ENCODE measurements around the gene RPL7A. TPM values are rescaled to one million over a fixed set of nuclear protein-coding genes. Genes with fewer than 3 reads are reported as not detected.

Gene RPL7A
- total and polyA plus RNA-seq, 4 donors, result 1,304 to 3,584 (median 2,046) TPM

GRCh38 chr9:133367221-133367620, 19.2 kb downstream of the RPL7A start:
- Histone ChIP-seq H3K4me1 (ENCODE audit: control insufficient read depth in 1 of 2, insufficient read depth in 2 of 2, low read length in 2 of 2) (no peaks in the 10 kb centered on the region), H3K36me3 (ENCODE audit: control insufficient read depth in 1 of 2, insufficient read depth in 2 of 2, low read length in 1 of 2) (peaks cover 0 to 10% of the 10 kb centered on the region in 2 donors), H3K4me3 (ENCODE audit: low read length in 2 of 2) (no peak overlapping the region), H3K27ac (ENCODE audit: low read depth in 1 of 2, low read length in 2 of 2) (no peak overlapping the region), H3K9me3 (ENCODE audit: control insufficient read depth, low read length) (no peaks in the 10 kb centered on the region), H3K27me3 (ENCODE audit: control insufficient read depth in 1 of 2, insufficient read depth in 2 of 2, low read length in 1 of 2) (no peaks in the 10 kb centered on the region)
- no peak for DNase-seq
- ATAC-seq (ENCODE audit: low FRiP score), result no peak
- intact Hi-C loops (cut with DNase I), result no loop called here
- WGBS, 2 donors, result 87 to 89% methylated on average over 22 of the region's 22 CpGs

GRCh38 chr9:133367778-133368177, 19.8 kb downstream of the RPL7A start:
- no peaks in the 10 kb centered on the region for H3K9me3 ChIP-seq (ENCODE audit: control insufficient read depth, low read length)
- peaks cover 0 to 10% of the 10 kb centered on the region in 2 donors for H3K36me3 ChIP-seq (ENCODE audit: control insufficient read depth in 1 of 2, insufficient read depth in 2 of 2, low read length in 1 of 2)
- H3K27me3 ChIP-seq (ENCODE audit: control insufficient read depth in 1 of 2, insufficient read depth in 2 of 2, low read length in 1 of 2), result no peaks in the 10 kb centered on the region
- H3K4me3 ChIP-seq (ENCODE audit: low read length in 2 of 2), result no peak overlapping the region
- intact Hi-C loops (cut with DNase I), result no loop called here
- no peak for DNase-seq
- no peak for ATAC-seq (ENCODE audit: low FRiP score)
- H3K27ac ChIP-seq (ENCODE audit: low read depth in 1 of 2, low read length in 2 of 2), result no peak overlapping the region
- no peaks in the 10 kb centered on the region for H3K4me1 ChIP-seq (ENCODE audit: control insufficient read depth in 1 of 2, insufficient read depth in 2 of 2, low read length in 2 of 2)
- whole genome bisulfite sequencing, 2 donors, result 75 to 76% methylated on average over 10 of the region's 10 CpGs

GRCh38 chr9:133368249-133368881, 20.3 kb downstream of the RPL7A start:
- Histone ChIP-seq H3K9me3 (ENCODE audit: control insufficient read depth, low read length) (no peaks in the 10 kb centered on the region), H3K36me3 (ENCODE audit: control insufficient read depth in 1 of 2, insufficient read depth in 2 of 2, low read length in 1 of 2) (peaks cover 0 to 7% of the 10 kb centered on the region in 2 donors), H3K4me1 (ENCODE audit: control insufficient read depth in 1 of 2, insufficient read depth in 2 of 2, low read length in 2 of 2) (no peaks in the 10 kb centered on the region), H3K27ac (ENCODE audit: low read depth in 1 of 2, low read length in 2 of 2) (no peak overlapping the region), H3K27me3 (ENCODE audit: control insufficient read depth in 1 of 2, insufficient read depth in 2 of 2, low read length in 1 of 2) (no peaks in the 10 kb centered on the region), H3K4me3 (ENCODE audit: low read length in 2 of 2) (no peak overlapping the region)
- ATAC-seq (ENCODE audit: low FRiP score) (no peak), DNase-seq (no peak)
- intact Hi-C loops (cut with DNase I), result no loop called here
- WGBS, 2 donors, result 49 to 53% methylated on average over 18 of the region's 18 CpGs

GRCh38 chr9:133369422-133369821, 21.4 kb downstream of the RPL7A start:
- no peak overlapping the region for H3K27ac ChIP-seq (ENCODE audit: low read depth in 1 of 2, low read length in 2 of 2)

GRCh38 chr9:133369933-133370332, 21.9 kb downstream of the RPL7A start:
- intact Hi-C loops (cut with DNase I), result no loop called here
- WGBS, 2 donors, result 71 to 77% methylated on average over 7 of the region's 7 CpGs
- Histone ChIP-seq H3K4me1 (ENCODE audit: control insufficient read depth in 1 of 2, insufficient read depth in 2 of 2, low read length in 2 of 2) (no peaks in the 10 kb centered on the region), H3K9me3 (ENCODE audit: control insufficient read depth, low read length) (no peaks in the 10 kb centered on the region), H3K27me3 (ENCODE audit: control insufficient read depth in 1 of 2, insufficient read depth in 2 of 2, low read length in 1 of 2) (no peaks in the 10 kb centered on the region), H3K36me3 (ENCODE audit: control insufficient read depth in 1 of 2, insufficient read depth in 2 of 2, low read length in 1 of 2) (peaks cover 0 to 3% of the 10 kb centered on the region in 2 donors), H3K4me3 (ENCODE audit: low read length in 2 of 2) (no peak overlapping the region), H3K27ac (ENCODE audit: low read depth in 1 of 2, low read length in 2 of 2) (no peak overlapping the region)
- no peak for DNase-seq
- no peak for ATAC-seq (ENCODE audit: low FRiP score)

More at GRCh38 chr9:133369422-133369821, 21.4 kb downstream of the RPL7A start:
- ATAC-seq (ENCODE audit: low FRiP score) (no peak), DNase-seq (no peak)
- intact Hi-C loops (cut with DNase I), result no loop called here
- H3K4me1 ChIP-seq (ENCODE audit: control insufficient read depth in 1 of 2, insufficient read depth in 2 of 2, low read length in 2 of 2), result no peaks in the 10 kb centered on the region
- no peak overlapping the region for H3K4me3 ChIP-seq (ENCODE audit: low read length in 2 of 2)
- H3K27me3 ChIP-seq (ENCODE audit: control insufficient read depth in 1 of 2, insufficient read depth in 2 of 2, low read length in 1 of 2), result no peaks in the 10 kb centered on the region
- H3K36me3 ChIP-seq (ENCODE audit: control insufficient read depth in 1 of 2, insufficient read depth in 2 of 2, low read length in 1 of 2), result peaks cover 0 to 5% of the 10 kb centered on the region in 2 donors
- 71 to 72% methylated on average over 6 of the region's 6 CpGs for WGBS, 2 donors
- H3K9me3 ChIP-seq (ENCODE audit: control insufficient read depth, low read length), result no peaks in the 10 kb centered on the region

DNA sequence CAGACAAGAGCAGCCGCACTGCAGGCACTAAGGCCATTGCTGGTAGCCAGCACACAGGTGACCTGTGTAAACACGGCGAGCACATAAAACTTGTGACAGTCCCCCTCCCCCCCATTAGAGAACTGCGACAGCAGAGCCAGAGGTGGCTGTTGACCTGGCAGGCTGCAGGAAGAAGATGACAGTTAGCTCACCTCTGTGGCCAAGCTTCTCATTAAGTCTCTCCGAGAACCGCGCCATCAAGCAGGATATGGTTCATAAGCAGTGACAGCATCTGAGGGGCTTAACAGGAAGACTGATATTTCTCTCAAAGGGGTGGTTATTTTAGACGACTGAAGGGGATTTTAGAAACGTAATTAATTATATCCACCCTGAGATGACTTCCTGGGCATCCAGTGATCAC, 22.7 kb downstream of the RPL7A start:
- DNase-seq (no peak), ATAC-seq (ENCODE audit: low FRiP score) (no peak)
- Histone ChIP-seq H3K36me3 (ENCODE audit: control insufficient read depth in 1 of 2, insufficient read depth in 2 of 2, low read length in 1 of 2) (peaks cover 0 to 1% of the 10 kb centered on the region in 2 donors), H3K27me3 (ENCODE audit: control insufficient read depth in 1 of 2, insufficient read depth in 2 of 2, low read length in 1 of 2) (no peaks in the 10 kb centered on the region), H3K27ac (ENCODE audit: low read depth in 1 of 2, low read length in 2 of 2) (no peak overlapping the region), H3K4me3 (ENCODE audit: low read length in 2 of 2) (no peak overlapping the region), H3K9me3 (ENCODE audit: control insufficient read depth, low read length) (no peaks in the 10 kb centered on the region), H3K4me1 (ENCODE audit: control insufficient read depth in 1 of 2, insufficient read depth in 2 of 2, low read length in 2 of 2) (no peaks in the 10 kb centered on the region)
- intact Hi-C loops (cut with DNase I), result no loop called here
- WGBS, 2 donors, result 61 to 70% methylated on average over 9 of the region's 9 CpGs

DNA sequence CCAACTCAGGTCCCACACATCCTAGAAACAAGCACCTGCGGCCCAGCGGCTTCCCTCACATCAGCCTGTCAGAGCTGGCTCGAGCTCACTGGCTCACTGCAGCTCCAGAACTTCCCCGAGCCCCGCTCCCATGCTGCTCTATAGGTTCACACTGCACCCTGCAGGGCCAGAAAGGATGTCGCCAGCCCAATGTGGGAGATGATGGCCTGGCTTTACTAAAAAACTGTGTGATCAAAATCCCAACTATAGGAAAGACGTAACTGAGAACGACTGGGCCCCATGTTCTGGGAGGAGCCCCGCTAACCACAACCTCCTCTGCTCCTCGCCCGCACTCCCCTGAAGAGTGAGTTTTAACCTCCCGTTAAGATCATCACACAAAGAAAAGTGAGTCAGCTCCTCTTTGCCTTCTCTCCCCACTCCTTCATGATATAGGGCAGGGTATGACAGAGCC, 23.3 kb downstream of the RPL7A start:
- no peak overlapping the region for H3K4me3 ChIP-seq (ENCODE audit: low read length in 2 of 2)
- no peaks in the 10 kb centered on the region for H3K36me3 ChIP-seq (ENCODE audit: control insufficient read depth in 1 of 2, insufficient read depth in 2 of 2, low read length in 1 of 2)
- DNase-seq (no peak), ATAC-seq (ENCODE audit: low FRiP score) (no peak)
- no peaks in the 10 kb centered on the region for H3K4me1 ChIP-seq (ENCODE audit: control insufficient read depth in 1 of 2, insufficient read depth in 2 of 2, low read length in 2 of 2)
- H3K27ac ChIP-seq (ENCODE audit: low read depth in 1 of 2, low read length in 2 of 2), result no peak overlapping the region
- H3K9me3 ChIP-seq (ENCODE audit: control insufficient read depth, low read length), result no peaks in the 10 kb centered on the region
- intact Hi-C loops (cut with DNase I), result no loop called here
- WGBS, 2 donors, result 63 to 66% methylated on average over 12 of the region's 12 CpGs
- no peaks in the 10 kb centered on the region for H3K27me3 ChIP-seq (ENCODE audit: control insufficient read depth in 1 of 2, insufficient read depth in 2 of 2, low read length in 1 of 2)

GRCh38 chr9:133372144-133372543, 24.1 kb downstream of the RPL7A start:
- no peaks in the 10 kb centered on the region for H3K4me1 ChIP-seq (ENCODE audit: control insufficient read depth in 1 of 2, insufficient read depth in 2 of 2, low read length in 2 of 2)
- no peaks in the 10 kb centered on the region for H3K27me3 ChIP-seq (ENCODE audit: control insufficient read depth in 1 of 2, insufficient read depth in 2 of 2, low read length in 1 of 2)
- no peak overlapping the region for H3K27ac ChIP-seq (ENCODE audit: low read depth in 1 of 2, low read length in 2 of 2)
- DNase-seq (no peak), ATAC-seq (ENCODE audit: low FRiP score) (no peak)
- H3K36me3 ChIP-seq (ENCODE audit: control insufficient read depth in 1 of 2, insufficient read depth in 2 of 2, low read length in 1 of 2), result no peaks in the 10 kb centered on the region
- intact Hi-C loops (cut with DNase I), result no loop called here
- no peaks in the 10 kb centered on the region for H3K9me3 ChIP-seq (ENCODE audit: control insufficient read depth, low read length)
- WGBS, 2 donors, result 53 to 56% methylated on average over 7 of the region's 7 CpGs
- no peak overlapping the region for H3K4me3 ChIP-seq (ENCODE audit: low read length in 2 of 2)

DNA sequence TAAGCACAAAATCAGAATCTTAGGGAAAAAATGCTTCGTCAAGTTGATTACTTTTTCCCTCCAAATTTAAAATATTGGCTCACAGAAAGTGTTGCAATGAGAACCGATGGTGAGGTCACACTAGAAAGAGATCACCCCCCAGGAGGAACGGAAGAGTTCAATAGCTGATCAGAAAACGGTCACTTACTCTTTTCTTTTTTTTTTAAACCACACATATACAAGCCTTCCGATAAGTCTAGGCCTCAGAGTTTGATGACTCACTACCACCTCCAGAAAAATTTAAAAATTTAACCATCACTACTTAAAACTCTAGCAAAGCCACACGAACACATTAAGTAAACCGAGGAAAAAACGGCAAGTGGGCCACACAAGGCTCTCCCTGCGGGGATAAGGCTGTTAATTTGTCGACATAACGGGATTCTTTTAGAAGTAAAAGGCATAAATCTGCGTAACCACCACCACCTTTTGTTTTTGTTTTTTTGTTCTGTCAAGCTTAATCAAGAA, 26.6 kb downstream of the RPL7A start:
- no peak overlapping the region for H3K27ac ChIP-seq (ENCODE audit: low read depth in 1 of 2, low read length in 2 of 2)
- 10 to 11% methylated on average over 12 of the region's 12 CpGs for WGBS, 2 donors
- DNase-seq (no peak), ATAC-seq (ENCODE audit: low FRiP score) (no peak)
- H3K9me3 ChIP-seq (ENCODE audit: control insufficient read depth, low read length), result no peaks in the 10 kb centered on the region
- no peaks in the 10 kb centered on the region for H3K4me1 ChIP-seq (ENCODE audit: control insufficient read depth in 1 of 2, insufficient read depth in 2 of 2, low read length in 2 of 2)
- H3K27me3 ChIP-seq (ENCODE audit: control insufficient read depth in 1 of 2, insufficient read depth in 2 of 2, low read length in 1 of 2), result no peaks in the 10 kb centered on the region
- intact Hi-C loops (cut with DNase I), result loop anchor here in 1 of 2 donors (5.0 kb wide), 2 partner anchors 37 to 83 kb away; partner anchors contain the start of genes CACFD1 and SURF6
- H3K36me3 ChIP-seq (ENCODE audit: control insufficient read depth in 1 of 2, insufficient read depth in 2 of 2, low read length in 1 of 2), result no peaks in the 10 kb centered on the region
- peak overlapping the region; percentile 99 for H3K4me3 ChIP-seq (ENCODE audit: low read length in 2 of 2)
